Measurements from ENCODE around the gene AP4S1. TPM values are rescaled to one million over a fixed set of nuclear protein-coding genes. Genes with fewer than 3 reads are reported as not detected.
"Not testable (repeated sequence)": the region's sequence is repeated elsewhere in the genome, so short reads cannot be mapped to it uniquely, and the experiment has no call there.

Gene AP4S1
- 4.4 to 8.5 TPM (median 5.3 TPM) in 3 replicates for total RNA-seq
- long read RNA-seq, result 0 reads

- Mint-ChIP-seq H3K4me1 (ENCODE audit: low read depth) (peaks cover 36% of the 10 kb centered on the region), H3K4me3 (ENCODE audit: unreplicated experiment) (peak within 1 kb of the TSS; percentile 74), H3K27ac (ENCODE audit: unreplicated experiment) (peak within 1 kb of the TSS; percentile 100), H3K27me3 (ENCODE audit: low read depth) (no peaks in the 10 kb centered on the region), H3K36me3 (ENCODE audit: low read depth) (peaks cover 5% of the 10 kb centered on the region), H3K9me3 (ENCODE audit: low read depth) (no peaks in the 10 kb centered on the region)
- TF ChIP-seq CTCF (IDR thresholded peaks at IDR 0.05), result no peak
- DNase-seq (ENCODE audit: low spot score), result peak; percentile 94
These were observed at the start of gene AP4S1 for GRCh38 chr14:31025367-31026076. Gene AP4S1 (plus strand): TSS chr14:31025649. CDS start chr14:31066197, 40,548 bp downstream.

- H3K9me3 Mint-ChIP-seq (ENCODE audit: low read depth), result no peaks in the 10 kb centered on the region
- no peak for DNase-seq (ENCODE audit: low spot score)
- TF ChIP-seq CTCF (IDR thresholded peaks at IDR 0.05), result no peak
- H3K27ac Mint-ChIP-seq (ENCODE audit: unreplicated experiment), result no peak overlapping the region
- H3K4me1 Mint-ChIP-seq (ENCODE audit: low read depth), result peaks cover 35% of the 10 kb centered on the region
- no peaks in the 10 kb centered on the region for H3K36me3 Mint-ChIP-seq (ENCODE audit: low read depth)
- H3K27me3 Mint-ChIP-seq (ENCODE audit: low read depth), result no peaks in the 10 kb centered on the region
- no peak overlapping the region for H3K4me3 Mint-ChIP-seq (ENCODE audit: unreplicated experiment)
These were observed 47.7 kb upstream of the AP4S1 start for GRCh38 chr14:30977752-30978151.

- H3K27ac Mint-ChIP-seq (ENCODE audit: unreplicated experiment), result peak overlapping the region; percentile 81
- not testable (repeated sequence) for H3K36me3 Mint-ChIP-seq (ENCODE audit: low read depth); DNase-seq (ENCODE audit: low spot score); H3K4me3 Mint-ChIP-seq (ENCODE audit: unreplicated experiment); H3K27me3 Mint-ChIP-seq (ENCODE audit: low read depth); H3K9me3 Mint-ChIP-seq (ENCODE audit: low read depth)
- peaks cover 19% of the 10 kb centered on the region for H3K4me1 Mint-ChIP-seq (ENCODE audit: low read depth)
- peak; percentile 84 for TF ChIP-seq CTCF (IDR thresholded peaks at IDR 0.05)
These were observed 45.2 kb upstream of the AP4S1 start for GRCh38 chr14:30980106-30980704.

GRCh38 chr14:30980980-30981379 is 44.5 kb upstream of the AP4S1 start:
- TF ChIP-seq CTCF (IDR thresholded peaks at IDR 0.05), result no peak
- DNase-seq (ENCODE audit: low spot score), result no peak
- Mint-ChIP-seq H3K4me1 (ENCODE audit: low read depth) (peaks cover 24% of the 10 kb centered on the region), H3K4me3 (ENCODE audit: unreplicated experiment) (no peak overlapping the region), H3K9me3 (ENCODE audit: low read depth) (no peaks in the 10 kb centered on the region), H3K27ac (ENCODE audit: unreplicated experiment) (peak overlapping the region; percentile 63), H3K36me3 (ENCODE audit: low read depth) (no peaks in the 10 kb centered on the region), H3K27me3 (ENCODE audit: low read depth) (no peaks in the 10 kb centered on the region)

GRCh38 chr14:30982533-30982932 is 42.9 kb upstream of the AP4S1 start:
- DNase-seq (ENCODE audit: low spot score), result no peak
- no peaks in the 10 kb centered on the region for H3K9me3 Mint-ChIP-seq (ENCODE audit: low read depth)
- no peak overlapping the region for H3K4me3 Mint-ChIP-seq (ENCODE audit: unreplicated experiment)

More at GRCh38 chr14:30982533-30982932, 42.9 kb upstream of the AP4S1 start:
- no peak for TF ChIP-seq CTCF (IDR thresholded peaks at IDR 0.05)
- H3K4me1 Mint-ChIP-seq (ENCODE audit: low read depth), result peaks cover 31% of the 10 kb centered on the region
- H3K36me3 Mint-ChIP-seq (ENCODE audit: low read depth), result no peaks in the 10 kb centered on the region
- no peak overlapping the region for H3K27ac Mint-ChIP-seq (ENCODE audit: unreplicated experiment)
- no peaks in the 10 kb centered on the region for H3K27me3 Mint-ChIP-seq (ENCODE audit: low read depth)

All from chondrocyte (in vitro differentiated cells).